HepG2 (cell line): ENCODE measurements around the gene SKA2. TPM values are rescaled to one million over a fixed set of nuclear protein-coding genes. Genes with fewer than 3 reads are reported as not detected.

ENCODE experiments used
- ATAC-seq: fragments of 200-7000 bp; cut with Tn5 transposase; 3 replicates; pipeline ENCODE4 v1.9.1; 2020; ENCODE audit warnings: mild to moderate bottlenecking, moderate library complexity
- BruUV-seq: library from RNA; stranded (reverse); fragments of 400-500 nt; replicated peaks from 2 replicates; lab custom pipeline; 2021; lab: Mats Ljungman, UMichigan
- CTCF ChIA-PET: fragments of 300-600 bp; formaldehyde crosslinking; extraction: SDS; loops from one replicate; lab custom pipeline; 2021; ENCODE audit warnings: low total read pairs, inconsistent platforms, low intra/inter-chr PET ratio; lab: Yijun Ruan, JAX
- POLR2A ChIA-PET: fragments of 350-600 bp; sonication (Branson Sonifier 250); formaldehyde crosslinking; loops from one replicate; lab custom pipeline; 2020; ENCODE audit warnings: antibody characterized with exemption, inconsistent platforms; lab: Yijun Ruan, JAX
- DNase-seq: peaks from one replicate; pipeline ENCODE4 v3.0.0-alpha.2; 2015; ENCODE audit warnings: low spot score
- FAIRE-seq: peaks from 3 replicates; lab custom pipeline; 2011; peaks lifted over from hg19 to GRCh38; lab: Jason Lieb, UNC
- H2AFZ ChIP-seq: one replicate; pipeline ENCODE4 v1.6.1; 2011; ENCODE audit warnings: low read length, inconsistent platforms
- H3K27ac ChIP-seq: fragments of 300-600 bp; 3 replicates; pipeline ENCODE4 v1.8.0; 2011; ENCODE audit warnings: mixed run types, mild to moderate bottlenecking, mixed read lengths, low read length, inconsistent platforms; ENCODE audit not compliant: insufficient read depth; ENCODE audit errors: extremely low read length
- H3K27me3 ChIP-seq, 2 experiments: fragments of 200-600 bp in 1 of 2; 2 replicates in 1 of 2; 3 replicates in 1 of 2; pipeline versions ENCODE4 v1.6.0 to v1.8.0; 2011; ENCODE audit warnings: low read length in 2 of 2, mild to moderate bottlenecking in 2 of 2, moderate library complexity in 2 of 2, inconsistent platforms in 1 of 2; ENCODE audit not compliant: insufficient read depth in 2 of 2, control insufficient read depth in 1 of 2
- H3K36me3 ChIP-seq, 2 experiments: fragments of 200-600 bp in 1 of 2; replicated peaks in 1 of 2; 2 replicates in 1 of 2; 3 replicates in 1 of 2; pipeline versions ENCODE4 v1.5.1 to v1.8.0; 2011; ENCODE audit warnings: low read length in 2 of 2, inconsistent platforms in 1 of 2; ENCODE audit not compliant: insufficient read depth in 2 of 2, control insufficient read depth in 1 of 2
- H3K4me1 ChIP-seq: 2 replicates; pipeline ENCODE4 v1.5.1; 2012; ENCODE audit warnings: low read length, inconsistent platforms; ENCODE audit not compliant: insufficient read depth
- H3K4me2 ChIP-seq: 2 replicates; pipeline ENCODE4 v1.6.0; 2011; ENCODE audit warnings: low read depth, low read length, inconsistent platforms
- H3K4me3 ChIP-seq, 3 experiments: fragments of 200-600 bp in 1 of 3; sonication (generic), shearing (Covaris generic) in 1 of 3; replicated peaks in 1 of 3; 2 replicates each; pipeline ENCODE4 v1.5.1; 2011 to 2016; ENCODE audit warnings: low read length in 3 of 3, inconsistent platforms in 2 of 3, low read depth in 2 of 3, mild to moderate bottlenecking in 2 of 3, control low read depth in 1 of 3, mixed read lengths in 1 of 3; ENCODE audit not compliant: insufficient read depth in 1 of 3
- H3K79me2 ChIP-seq: one replicate; pipeline ENCODE4 v1.6.1; 2011; ENCODE audit warnings: low read length, inconsistent platforms; ENCODE audit not compliant: insufficient read depth
- H3K9ac ChIP-seq: 2 replicates; pipeline ENCODE4 v1.6.0; 2011; ENCODE audit warnings: mild to moderate bottlenecking, low read depth, low read length, inconsistent platforms; ENCODE audit not compliant: insufficient read depth
- H3K9me3 ChIP-seq: 2 replicates; pipeline ENCODE4 v1.5.1; 2012; ENCODE audit warnings: mild to moderate bottlenecking, low read length
- H4K20me1 ChIP-seq: 2 replicates; pipeline ENCODE4 v1.6.0; 2011; ENCODE audit warnings: inconsistent platforms, mild to moderate bottlenecking, low read length, moderate library complexity; ENCODE audit not compliant: insufficient read depth
- ATF7-NPFF ChIP-seq: sonication (generic); formaldehyde crosslinking; IDR thresholded peaks from 2 replicates; pipeline ENCODE4 v1.8.1; 2023; ENCODE audit warnings: mild to moderate bottlenecking, low read depth, missing genetic modification reagents, moderate library complexity
- CENPBD1 ChIP-seq: sonication (generic); formaldehyde crosslinking; IDR thresholded peaks from 2 replicates; pipeline ENCODE4 v1.8.0; 2022; ENCODE audit warnings: missing genetic modification reagents, low read depth, mild to moderate bottlenecking, borderline replicate concordance
- HNRNPH1 ChIP-seq: fragments of 200-400 bp; formaldehyde crosslinking; optimal IDR thresholded peaks from 2 replicates; pipeline ENCODE3; 2017; ENCODE audit warnings: mild to moderate bottlenecking, low read depth, low read length
- MAX ChIP-seq: IDR thresholded peaks from 2 replicates; pipeline ENCODE4 v1.6.1; 2012; ENCODE audit warnings: inconsistent platforms
- MXD3 ChIP-seq: IDR thresholded peaks from 2 replicates; pipeline ENCODE4 v1.6.1; 2016; ENCODE audit warnings: mild to moderate bottlenecking, missing biosample characterization, missing genetic modification reagents
- POGZ ChIP-seq: sonication (generic); formaldehyde crosslinking; IDR thresholded peaks from 2 replicates; pipeline ENCODE4 v1.4.0; 2020; ENCODE audit warnings: mild to moderate bottlenecking, missing genetic modification reagents
- TRAFD1 ChIP-seq: sonication (generic); formaldehyde crosslinking; IDR thresholded peaks from 2 replicates; pipeline ENCODE4 v1.5.1; 2020; ENCODE audit warnings: missing genetic modification reagents, mild to moderate bottlenecking, borderline replicate concordance
- ZMYM4 ChIP-seq: sonication (generic); formaldehyde crosslinking; IDR thresholded peaks from 2 replicates; pipeline ENCODE4 v1.8.1; 2023; ENCODE audit warnings: mild to moderate bottlenecking, missing genetic modification reagents
- ZNF234 ChIP-seq: sonication (generic); formaldehyde crosslinking; conservative IDR thresholded peaks from 2 replicates; pipeline ENCODE4 v1.5.1; 2020; ENCODE audit warnings: mild to moderate bottlenecking, missing genetic modification reagents
- ZNF503 ChIP-seq: sonication (generic); formaldehyde crosslinking; IDR thresholded peaks from 2 replicates; pipeline ENCODE4 v1.4.0; 2020; ENCODE audit warnings: missing genetic modification reagents
- ZNF746 ChIP-seq: sonication (generic); formaldehyde crosslinking; IDR thresholded peaks from 2 replicates; pipeline ENCODE4 v1.8.0; 2022; ENCODE audit warnings: mild to moderate bottlenecking, missing genetic modification reagents
- ZNF772 ChIP-seq: sonication (generic); formaldehyde crosslinking; IDR thresholded peaks from 2 replicates; pipeline ENCODE4 v1.5.0; 2020; ENCODE audit warnings: mild to moderate bottlenecking, missing genetic modification reagents
- ZNF776 ChIP-seq: sonication (generic); formaldehyde crosslinking; IDR thresholded peaks from 2 replicates; pipeline ENCODE4 v1.4.0; 2020; ENCODE audit warnings: mild to moderate bottlenecking, missing genetic modification reagents
- WGBS: methylation state at CpG from one replicate; pipeline ENCODE4 v1.1.6; 2017; ENCODE audit warnings: low lambda C conversion rate; 5-methylcytosine and 5-hydroxymethylcytosine counted together
- in situ Hi-C: cut with HindIII; loops from 2 replicates; pipeline ENCODE4 v1.10.0; 2017; ENCODE audit warnings: low pct_unique_long_range_greater_than_20kb; ENCODE audit not compliant: extremely low pct_ligation_motif_present
- intact Hi-C: fragments of 100-400 bp; cut with micrococcal nuclease; formaldehyde crosslinking; loops from one replicate; pipeline ENCODE4 v1.10.0; 2022; ENCODE audit not compliant: unreplicated experiment
- polyA plus RNA-seq, 8 experiments: library from polyadenylated mRNA; depleted of rRNA in 3 of 8; stranded (reverse) in 7 of 8; unstranded in 1 of 8; fragments of >200 nt; fragmentation: Illumina TruSeq in 4 of 8; extraction: Trizol in 4 of 8; gene quantifications; 2 replicates each; pipeline versions ENCODE4 v1.2.1 to v1.2.3, GENCODE V29; 2011 to 2016; ENCODE audit warnings: low read depth in 4 of 8, missing spikeins in 1 of 8, mixed read lengths in 1 of 8; ENCODE audit not compliant: insufficient read depth in 1 of 8
- total RNA-seq, 5 experiments: library from RNA; depleted of rRNA; stranded (reverse); fragments of >200 nt; fragmentation: Illumina TruSeq; extraction: Trizol; gene quantifications; 2 replicates each; pipeline ENCODE4 v1.2.3, GENCODE V29; 2016; ENCODE audit warnings: low read depth in 1 of 5

Gene SKA2
- total and polyA plus RNA-seq, 2 of the 13 experiments (the other 11 are each of a cell fraction or from before 2014, with no cell fraction given) = 18.6 to 91.8 TPM

- no peak overlapping the region for H3K27ac ChIP-seq
- no peak for FAIRE-seq
- TF ChIP-seq MXD3 (no peak), ZNF503 (CRISPR knock-in tag) (no peak), ZNF234 (no peak), POGZ (CRISPR knock-in tag) (no peak), ZNF772 (no peak), ZNF746 (CRISPR knock-in tag) (no peak)
- no peak overlapping the region for H3K4me2 ChIP-seq
- ATAC-seq = no peak
- no peak for DNase-seq
- in situ Hi-C loops = no loop called here
- H3K4me1 ChIP-seq = no peaks in the 10 kb centered on the region
- no peak overlapping the region for H2AFZ ChIP-seq
- H3K27me3 ChIP-seq = no peaks in the 10 kb centered on the region; a peak in 1 of 5 replicates
- no peaks in the 10 kb centered on the region for H3K79me2 ChIP-seq
- no peak overlapping the region for H3K4me3 ChIP-seq
- ChIA-PET CTCF (no interaction called here), POLR2A (no interaction called here)
- no peaks in the 10 kb centered on the region for H4K20me1 ChIP-seq
- 93% methylated on average over 2 of the region's 2 CpGs for WGBS
- peaks cover 21 to 63% of the 10 kb centered on the region in 2 experiments for H3K36me3 ChIP-seq
- H3K9me3 ChIP-seq = no peaks in the 10 kb centered on the region
- H3K9ac ChIP-seq = no peak overlapping the region
- BruUV-seq = no TSS peak
- intact Hi-C loops = no loop called here
These were observed 35.8 kb upstream of the SKA2 start for GRCh38 chr17:59190806-59191205.

GRCh38 chr17:59186850-59187249 lies 31.9 kb upstream of the SKA2 start:
- Histone ChIP-seq H3K9me3 (no peaks in the 10 kb centered on the region), H3K4me3 (no peak overlapping the region), H3K4me1 (no peaks in the 10 kb centered on the region), H3K79me2 (no peaks in the 10 kb centered on the region), H3K9ac (no peak overlapping the region), H3K27ac (no peak overlapping the region), H3K4me2 (no peak overlapping the region), H2AFZ (no peak overlapping the region), H4K20me1 (no peaks in the 10 kb centered on the region), H3K27me3 (no peaks in the 10 kb centered on the region), H3K36me3 (peaks cover 18 to 39% of the 10 kb centered on the region in 2 experiments)
- 98% methylated on average over 3 of the region's 3 CpGs for WGBS
- CTCF ChIA-PET = no interaction called here
- ATAC-seq (no peak), DNase-seq (no peak), FAIRE-seq (no peak)
- POLR2A ChIA-PET = no interaction called here
- in situ Hi-C loops = no loop called here
- TSS peak; percentile 18 for BruUV-seq
- intact Hi-C loops = no loop called here
- TF ChIP-seq ZNF776 (CRISPR knock-in tag) (no peak), ATF7-NPFF (CRISPR knock-in tag) (no peak), ZNF234 (no peak), ZMYM4 (CRISPR knock-in tag) (no peak), TRAFD1 (CRISPR knock-in tag) (no peak), HNRNPH1 (no peak), MAX (no peak), CENPBD1 (CRISPR knock-in tag) (no peak)
